Cardiac fibroblast (primary cell): ENCODE results near the gene RIPK4.

Source experiments
- DNase-seq, 2 donors: peaks; one replicate each; pipeline versions ENCODE4 v3.0.0 to v3.0.0-alpha.2; 2010; ENCODE audit warnings: low read depth in 2 of 2
- H3K4me3 ChIP-seq, 2 donors: replicated peaks in 1 of 2; 1 replicate in 1 of 2; 2 replicates in 1 of 2; pipeline ENCODE4 v1.5.1; 2011; ENCODE audit warnings: low read depth in 2 of 2, low read length in 2 of 2, mild to moderate bottlenecking in 2 of 2, moderate library complexity in 1 of 2
- CTCF ChIP-seq: IDR thresholded peaks from one replicate; pipeline ENCODE4 v1.5.1; 2011; ENCODE audit warnings: low read depth, mild to moderate bottlenecking, low read length, inconsistent platforms

RIPK4 gene

GRCh38 chr21:41783476-41784180, 16.8 kb upstream of the RIPK4 start:
- H3K4me3 ChIP-seq, result no peak overlapping the region
- DNase-seq, result no peak
- no peak for TF ChIP-seq CTCF

- DNase-seq, result no peak
- no peak overlapping the region for H3K4me3 ChIP-seq
- TF ChIP-seq CTCF, result no peak
These were observed 14.2 kb upstream of the RIPK4 start for GRCh38 chr21:41781050-41781410.

GRCh38 chr21:41780337-41781049, 13.6 kb upstream of the RIPK4 start:
- H3K4me3 ChIP-seq, result no peak overlapping the region
- TF ChIP-seq CTCF, result no peak
- no peak for DNase-seq

- no peak overlapping the region for H3K4me3 ChIP-seq
- no peak for DNase-seq
- no peak for TF ChIP-seq CTCF
These were observed 12.8 kb upstream of the RIPK4 start for GRCh38 chr21:41779659-41780058.

GRCh38 chr21:41778930-41779600, 12.2 kb upstream of the RIPK4 start:
- no peak for TF ChIP-seq CTCF
- DNase-seq, result no peak
- no peak overlapping the region for H3K4me3 ChIP-seq

GRCh38 chr21:41777951-41778815, 11.3 kb upstream of the RIPK4 start:
- peak; percentile 99 for TF ChIP-seq CTCF
- peak; percentile 92 to 94 for DNase-seq
- no peak overlapping the region for H3K4me3 ChIP-seq
